Glutamatergic neuron (in vitro differentiated cells): Measurements from ENCODE around the gene GP2. TPM values are rescaled to one million over a fixed set of nuclear protein-coding genes. Genes with fewer than 3 reads are reported as not detected.

Source experiments
- DNase-seq: peaks from one replicate; pipeline ENCODE4 v3.0.0; 2022
- H3K27ac Mint-ChIP-seq: one replicate; pipeline ENCODE4 v1.8.0; 2020; ENCODE audit warnings: mild to moderate bottlenecking, mixed read lengths, inconsistent platforms; ENCODE audit not compliant: unreplicated experiment
- H3K27me3 Mint-ChIP-seq: one replicate; pipeline ENCODE4 v1.8.0; 2020; ENCODE audit warnings: mild to moderate bottlenecking, moderate library complexity, mixed read lengths, inconsistent platforms; ENCODE audit not compliant: unreplicated experiment
- H3K36me3 Mint-ChIP-seq: one replicate; pipeline ENCODE4 v1.8.0; 2020; ENCODE audit warnings: mild to moderate bottlenecking, mixed read lengths, inconsistent platforms; ENCODE audit not compliant: unreplicated experiment
- H3K4me1 Mint-ChIP-seq: one replicate; pipeline ENCODE4 v1.8.0; 2020; ENCODE audit warnings: mild to moderate bottlenecking, low read depth, mixed read lengths, inconsistent platforms; ENCODE audit not compliant: unreplicated experiment
- H3K4me3 Mint-ChIP-seq: one replicate; pipeline ENCODE4 v1.8.0; 2020; ENCODE audit warnings: mild to moderate bottlenecking, mixed read lengths, inconsistent platforms; ENCODE audit not compliant: unreplicated experiment
- H3K9me3 Mint-ChIP-seq: one replicate; pipeline ENCODE4 v1.8.0; 2020; ENCODE audit warnings: mild to moderate bottlenecking, moderate library complexity, mixed read lengths, inconsistent platforms; ENCODE audit not compliant: unreplicated experiment
- CTCF ChIP-seq: fragments of 200-600 bp; sonication (generic); IDR thresholded peaks from one replicate; pipeline ENCODE4 v1.5.0; 2021; ENCODE audit not compliant: partially characterized antibody, unreplicated experiment
- total RNA-seq: library from RNA; stranded (reverse); fragmentation: NEBNext Ultra II Directional; extraction: Animal tissue kit (Norgen Biotek cat#: 25700); gene quantifications from one replicate; pipeline ENCODE4 v1.2.1, GENCODE V29; 2021; ENCODE audit not compliant: unreplicated experiment

The GP2 gene
- total RNA-seq, 1 donor from 2014 or later = not detected

GRCh38 chr16:20301840-20302239, 25.5 kb downstream of the GP2 start:
- Mint-ChIP-seq H3K9me3 (peaks cover 15% of the 10 kb centered on the region), H3K27me3 (peaks cover 16% of the 10 kb centered on the region), H3K4me1 (peaks cover 5% of the 10 kb centered on the region), H3K4me3 (peak overlapping the region; percentile 34), H3K27ac (no peak overlapping the region), H3K36me3 (no peaks in the 10 kb centered on the region)
- DNase-seq = no peak
- no peak for TF ChIP-seq CTCF

GRCh38 chr16:20300312-20301097, 26.8 kb downstream of the GP2 start:
- peaks cover 15% of the 10 kb centered on the region for H3K9me3 Mint-ChIP-seq
- peak; percentile 71 for DNase-seq
- H3K27ac Mint-ChIP-seq = no peak overlapping the region
- H3K36me3 Mint-ChIP-seq = no peaks in the 10 kb centered on the region
- TF ChIP-seq CTCF = peak; percentile 80
- no peak overlapping the region for H3K4me3 Mint-ChIP-seq
- H3K4me1 Mint-ChIP-seq = peaks cover 5% of the 10 kb centered on the region
- peaks cover 13% of the 10 kb centered on the region for H3K27me3 Mint-ChIP-seq

- DNase-seq = no peak
- no peak for TF ChIP-seq CTCF
- no peak overlapping the region for H3K27ac Mint-ChIP-seq
- H3K36me3 Mint-ChIP-seq = no peaks in the 10 kb centered on the region
- peaks cover 15% of the 10 kb centered on the region for H3K9me3 Mint-ChIP-seq
- peaks cover 6% of the 10 kb centered on the region for H3K4me1 Mint-ChIP-seq
- no peak overlapping the region for H3K4me3 Mint-ChIP-seq
- peaks cover 13% of the 10 kb centered on the region for H3K27me3 Mint-ChIP-seq
Observed at GRCh38 chr16:20298452-20298851, 28.9 kb downstream of the GP2 start.

- H3K36me3 Mint-ChIP-seq = no peaks in the 10 kb centered on the region
- DNase-seq = peak; percentile 64
- no peaks in the 10 kb centered on the region for H3K9me3 Mint-ChIP-seq
- H3K4me1 Mint-ChIP-seq = peaks cover 18% of the 10 kb centered on the region
- peak overlapping the region; percentile 70 for H3K27ac Mint-ChIP-seq
- H3K4me3 Mint-ChIP-seq = peak overlapping the region; percentile 74
- TF ChIP-seq CTCF = no peak
- peaks cover 3% of the 10 kb centered on the region for H3K27me3 Mint-ChIP-seq
Observed at GRCh38 chr16:20291208-20292206, 35.8 kb downstream of the GP2 start.
